HCT116 (cell line): Measurements from ENCODE around the gene AKAP13. TPM values are rescaled to one million over a fixed set of nuclear protein-coding genes. Genes with fewer than 3 reads are reported as not detected.

Source experiments
- ATAC-seq: fragments of 200-7000 bp; cut with Tn5 transposase; 2 replicates; pipeline ENCODE4 v1.9.1; 2020; ENCODE audit warnings: mild to moderate bottlenecking, moderate library complexity
- BruUV-seq: library from RNA; stranded (reverse); fragments of 400-500 nt; replicated peaks from 2 replicates; lab custom pipeline; 2021; lab: Mats Ljungman, UMichigan
- CTCF ChIA-PET: fragments of 300-600 bp; sonication (Branson Sonifier 250); formaldehyde crosslinking; loops from one replicate; lab custom pipeline; 2021; ENCODE audit warnings: antibody characterized with exemption; lab: Charles Lee
- POLR2A ChIA-PET: fragments of 300-600, 350-600 bp; sonication (Branson Sonifier 250); formaldehyde crosslinking; loops from one replicate; lab custom pipeline; 2021; ENCODE audit warnings: antibody characterized with exemption; lab: Charles Lee
- RAD21 ChIA-PET, 2 experiments: fragments of 300-600 bp; sonication (Branson Sonifier 250); formaldehyde crosslinking; loops; one replicate each; lab custom pipeline; 2023; ENCODE audit warnings: low total read pairs in 2 of 2; ENCODE audit not compliant: uncharacterized antibody in 2 of 2, unreplicated experiment in 2 of 2, low non-redundant PET in 1 of 2; lab: Charles Lee
- DNase-seq: peaks from one replicate; pipeline ENCODE4 v3.0.0-alpha.2; 2010; ENCODE audit warnings: low read depth, low spot score
- H2AFZ ChIP-seq: fragments of 200-600 bp; shearing (Covaris generic), sonication (generic); 2 replicates; pipeline ENCODE4 v1.6.1; 2017; ENCODE audit warnings: low read depth, mixed run types, mixed read lengths, antibody characterized with exemption, low read length; ENCODE audit not compliant: poor library complexity, severe bottlenecking
- H3K27ac ChIP-seq: 2 replicates; pipeline ENCODE4 v1.5.1; 2012; ENCODE audit warnings: low read depth, low read length
- H3K27me3 ChIP-seq: fragments of 200-600 bp; sonication (generic); 2 replicates; pipeline ENCODE4 v1.6.1; 2016; ENCODE audit warnings: mixed run types, low read length, mixed read lengths; ENCODE audit not compliant: insufficient read depth
- H3K36me3 ChIP-seq, 2 experiments: fragments of 200-500 bp in 1 of 2; fragments of 200-600 bp in 1 of 2; sonication (Bioruptor generic) in 1 of 2; sonication (generic) in 1 of 2; 2 replicates each; pipeline versions ENCODE4 v1.5.1 to v1.6.1; 2014 to 2016; ENCODE audit warnings: low read length in 2 of 2, inconsistent platforms in 1 of 2, mixed read lengths in 1 of 2, mixed run types in 1 of 2; ENCODE audit not compliant: insufficient read depth in 2 of 2, control insufficient read depth in 1 of 2
- H3K4me1 ChIP-seq, 2 experiments: fragments of 200-600 bp in 1 of 2; sonication (generic) in 1 of 2; 2 replicates each; pipeline versions ENCODE4 v1.5.1 to v1.6.1; 2012 to 2017; ENCODE audit warnings: low read length in 2 of 2, inconsistent platforms in 1 of 2, mild to moderate bottlenecking in 1 of 2, mixed read lengths in 1 of 2, mixed run types in 1 of 2, moderate library complexity in 1 of 2; ENCODE audit not compliant: insufficient read depth in 2 of 2, control insufficient read depth in 1 of 2
- H3K4me2 ChIP-seq: fragments of 200-600 bp; sonication (generic); 2 replicates; pipeline ENCODE4 v1.6.1; 2017; ENCODE audit warnings: mixed run types, low read length, mixed read lengths
- H3K4me3 ChIP-seq, 2 experiments: fragments of 200-600 bp in 1 of 2; sonication (generic) in 1 of 2; replicated peaks in 1 of 2; 2 replicates each; pipeline ENCODE4 v1.5.1; 2011 to 2016; ENCODE audit warnings: low read length in 2 of 2, control low read depth in 1 of 2, low read depth in 1 of 2, mild to moderate bottlenecking in 1 of 2, mixed read lengths in 1 of 2, mixed run types in 1 of 2
- H3K79me2 ChIP-seq: fragments of 200-600 bp; sonication (generic); 2 replicates; pipeline ENCODE4 v1.6.1; 2017; ENCODE audit warnings: mild to moderate bottlenecking, mixed run types, low read length, moderate library complexity, mixed read lengths; ENCODE audit not compliant: insufficient read depth
- H3K9ac ChIP-seq: fragments of 200-600 bp; sonication (generic); 2 replicates; pipeline ENCODE4 v1.6.1; 2016; ENCODE audit warnings: low read length, mixed read lengths
- H3K9me2 ChIP-seq: fragments of 200-600 bp; sonication (generic), shearing (Covaris generic); 2 replicates; pipeline ENCODE4 v1.6.1; 2017; ENCODE audit warnings: mixed run types, mild to moderate bottlenecking, moderate library complexity; ENCODE audit not compliant: insufficient read depth
- H3K9me3 ChIP-seq, 2 experiments: fragments of 200-500 bp in 1 of 2; fragments of 200-600 bp in 1 of 2; sonication (Bioruptor generic) in 1 of 2; sonication (generic) in 1 of 2; 2 replicates each; pipeline ENCODE4 v1.6.1; 2014 to 2017; ENCODE audit warnings: low read length in 2 of 2, mixed read lengths in 2 of 2, inconsistent platforms in 1 of 2, low read depth in 1 of 2, mild to moderate bottlenecking in 1 of 2, mixed run types in 1 of 2, moderate library complexity in 1 of 2; ENCODE audit not compliant: control insufficient read depth in 1 of 2, insufficient read depth in 1 of 2
- H4K20me1 ChIP-seq: fragments of 200-600 bp; sonication (generic), shearing (Covaris generic); 2 replicates; pipeline ENCODE4 v1.6.1; 2017; ENCODE audit warnings: mixed run types, mild to moderate bottlenecking, moderate library complexity; ENCODE audit not compliant: insufficient read depth
- CBX3 ChIP-seq: IDR thresholded peaks from 2 replicates; pipeline ENCODE4 v1.6.1; 2012; ENCODE audit warnings: low read depth
- CEBPB ChIP-seq: IDR thresholded peaks from 2 replicates; pipeline ENCODE4 v1.6.1; 2012; ENCODE audit warnings: low read depth
- JUND ChIP-seq: IDR thresholded peaks from 2 replicates; pipeline ENCODE4 v1.6.1; 2012
- MAX ChIP-seq: IDR thresholded peaks from 2 replicates; pipeline ENCODE4 v1.6.1; 2012
- RAD21 ChIP-seq: IDR thresholded peaks from 2 replicates; pipeline ENCODE4 v1.6.1; 2012; ENCODE audit warnings: low read depth, mild to moderate bottlenecking
- SRF ChIP-seq: IDR thresholded peaks from 2 replicates; pipeline ENCODE4 v1.6.1; 2012; ENCODE audit warnings: low read depth
- TCF7L2 ChIP-seq: IDR thresholded peaks from 2 replicates; pipeline ENCODE4 v1.7.0; 2011; ENCODE audit warnings: borderline replicate concordance, inconsistent platforms; ENCODE audit not compliant: insufficient read depth, insufficient read length; ENCODE audit errors: extremely low read depth
- ZFX ChIP-seq: fragments of 450-650 bp; IDR thresholded peaks from 2 replicates; pipeline ENCODE4 v1.6.1; 2017
- intact Hi-C: fragments of 100-400 bp; cut with micrococcal nuclease; formaldehyde crosslinking; loops from 2 replicates; pipeline ENCODE4 v1.10.0; 2022
- total RNA-seq: library from RNA; stranded (reverse); gene quantifications from one replicate; pipeline ENCODE4 v1.2.1, GENCODE V29; 2021; ENCODE audit not compliant: unreplicated experiment

Gene AKAP13
- total RNA-seq, 1 experiment from 2014 or later: 43.1 TPM

GRCh38 chr15:85402195-85402881 lies 21.9 kb downstream of the AKAP13 start:
- TF ChIP-seq CEBPB: no peak
- Histone ChIP-seq H4K20me1 (no peaks in the 10 kb centered on the region), H3K9ac (no peak overlapping the region), H3K4me3 (no peak overlapping the region), H3K4me2 (no peak overlapping the region), H3K9me3 (no peaks in the 10 kb centered on the region), H3K36me3 (no peaks in the 10 kb centered on the region), H3K27me3 (no peaks in the 10 kb centered on the region), H3K9me2 (no peaks in the 10 kb centered on the region), H3K27ac (no peak overlapping the region), H2AFZ (no peak overlapping the region), H3K79me2 (peaks cover 94% of the 10 kb centered on the region), H3K4me1 (peaks cover 19 to 41% of the 10 kb centered on the region in 2 experiments)
- RAD21 ChIA-PET: no interaction called here
- BruUV-seq: no TSS peak
- intact Hi-C loops: no loop called here
- POLR2A ChIA-PET: interaction anchor here (0.7 to 1.8 kb wide), 3 partner anchors 11 to 20 kb away, joined by 3 to 10 read pairs (median 3); no protein-coding TSS in a partner anchor
- DNase-seq (no peak), ATAC-seq (no peak)
- CTCF ChIA-PET: interaction anchor here (0.6 to 1.7 kb wide), 3 partner anchors 10 to 71 kb away, joined by 3 to 5 read pairs (median 3); no protein-coding TSS in a partner anchor

- ChIA-PET RAD21 (no interaction called here), CTCF (interaction anchor here (1.7 kb wide), 2 partner anchors 9 to 73 kb away, joined by 4 to 5 read pairs; no protein-coding TSS in a partner anchor), POLR2A (interaction anchor here (1.2 to 2.0 kb wide), 4 partner anchors 9 to 107 kb away, joined by 3 to 10 read pairs (median 6); no protein-coding TSS in a partner anchor)
- Histone ChIP-seq H3K27ac (no peak overlapping the region), H3K27me3 (no peaks in the 10 kb centered on the region), H3K4me1 (peaks cover 25 to 52% of the 10 kb centered on the region in 2 experiments), H3K36me3 (no peaks in the 10 kb centered on the region), H3K4me3 (no peak overlapping the region), H3K79me2 (peaks cover 94% of the 10 kb centered on the region), H3K4me2 (0 out of 2 replicates have a peak overlapping the region, but pooled peaks have one; percentile 39), H3K9me2 (no peaks in the 10 kb centered on the region), H2AFZ (no peak overlapping the region), H3K9ac (no peak overlapping the region), H3K9me3 (no peaks in the 10 kb centered on the region), H4K20me1 (no peaks in the 10 kb centered on the region)
- no peak for DNase-seq
- no peak for ATAC-seq
- TF ChIP-seq JUND (0 out of 2 replicates have a peak, but pooled peaks have one; percentile 21), CBX3 (peak; percentile 41; the same call in 1 of the 2 replicates), TCF7L2 (no peak), ZFX (no peak), MAX (0 out of 2 replicates have a peak, but pooled peaks have one; percentile 18), CEBPB (peak; percentile 53), RAD21 (no peak), SRF (no peak)
- intact Hi-C loops: no loop called here
- BruUV-seq: no TSS peak
Measured at GRCh38 chr15:85403745-85404144, 23.3 kb downstream of the AKAP13 start.
